ENCODE results near the gene GYPC.

- TF ChIP-seq CTCF (IDR thresholded peaks at IDR 0.05), result no peak
- no peak for TF ChIP-seq POLR2A (IDR thresholded peaks at IDR 0.05)
These were observed 17.2 kb upstream of the GYPC start for GRCh38 chr2:126638746-126639145.
